ENCODE measurements around the gene MANF. TPM values are rescaled to one million over a fixed set of nuclear protein-coding genes. Genes with fewer than 3 reads are reported as not detected.

Gene MANF
- total and polyA plus RNA-seq, 2 experiments from 2014 or later = 48.7 to 92.7 TPM

GRCh38 chr3:51384055-51384725, 901 bp upstream of the MANF start:
- H3K4me1 ChIP-seq (ENCODE audit: insufficient read depth) = peaks cover 30% of the 10 kb centered on the region
- peaks cover 37% of the 10 kb centered on the region for H3K36me3 Mint-ChIP-seq (ENCODE audit: low read depth)
- H4K20me1 ChIP-seq (replicated peaks; ENCODE audit: insufficient read depth) = peaks cover 24% of the 10 kb centered on the region
- H3K36me3 ChIP-seq (ENCODE audit: insufficient read depth) = peaks cover 18% of the 10 kb centered on the region
- 0 out of 2 replicates have a peak, but pooled peaks have one; percentile 14 for TF ChIP-seq ZNF114 (CRISPR knock-in tag; IDR thresholded peaks at IDR 0.05)
- no peak for TF ChIP-seq NANOG (IDR thresholded peaks at IDR 0.05; ENCODE audit: borderline replicate concordance)
- H2AFZ ChIP-seq = peak overlapping the region; percentile 80; the same call in 1 of the 2 replicates
- peak overlapping the region; percentile 96 for H3K27ac ChIP-seq (ENCODE audit: low read depth)
- H3K9me2 ChIP-seq (ENCODE audit: insufficient read depth) = no peaks in the 10 kb centered on the region
- peaks cover 34% of the 10 kb centered on the region for H3F3A ChIP-seq (replicated peaks; ENCODE audit: low read depth)
- peak overlapping the region; percentile 99 for H3K27ac Mint-ChIP-seq
- H3K9me3 Mint-ChIP-seq = no peaks in the 10 kb centered on the region
- H3K4me3 ChIP-seq = peak overlapping the region; percentile 83
- H3K4me1 Mint-ChIP-seq = peaks cover 39% of the 10 kb centered on the region
- H3K27me3 Mint-ChIP-seq (ENCODE audit: insufficient read depth, low read depth, poor library complexity) = peaks cover 4% of the 10 kb centered on the region
- H3K27me3 ChIP-seq (ENCODE audit: insufficient read depth) = no peaks in the 10 kb centered on the region
- H3K4me3 Mint-ChIP-seq = peak overlapping the region; percentile 99
- H3K79me2 ChIP-seq (replicated peaks; ENCODE audit: insufficient read depth) = peaks cover 39% of the 10 kb centered on the region
- peak; percentile 28 for ATAC-seq
- peak overlapping the region; percentile 83 for H3K4me2 ChIP-seq
- DNase-seq (ENCODE audit: low spot score) = peak; percentile 43

GRCh38 chr3:51385621-51386091, 565 bp downstream of the MANF start:
- H3F3A ChIP-seq (replicated peaks; ENCODE audit: low read depth) = peaks cover 46% of the 10 kb centered on the region
- no peaks in the 10 kb centered on the region for H3K27me3 ChIP-seq (ENCODE audit: insufficient read depth)
- H3K36me3 Mint-ChIP-seq (ENCODE audit: low read depth) = peaks cover 51% of the 10 kb centered on the region
- no peaks in the 10 kb centered on the region for H3K9me3 Mint-ChIP-seq
- DNase-seq (ENCODE audit: low spot score) = no peak
- peak overlapping the region; percentile 100 for H3K4me3 ChIP-seq
- peak overlapping the region; percentile 81 for H3K27ac Mint-ChIP-seq
- peaks cover 48% of the 10 kb centered on the region for H3K4me1 Mint-ChIP-seq
- peak overlapping the region; percentile 99 for H3K4me3 Mint-ChIP-seq
- peaks cover 23% of the 10 kb centered on the region for H3K36me3 ChIP-seq (ENCODE audit: insufficient read depth)
- peaks cover 7% of the 10 kb centered on the region for H3K27me3 Mint-ChIP-seq (ENCODE audit: insufficient read depth, low read depth, poor library complexity)
- no peaks in the 10 kb centered on the region for H3K9me2 ChIP-seq (ENCODE audit: insufficient read depth)
- no peak overlapping the region for H2AFZ ChIP-seq
- ATAC-seq = no peak; the same call in 2 of the 3 replicates
- H3K27ac ChIP-seq (ENCODE audit: low read depth) = peak overlapping the region; percentile 39; the same call in 1 of the 2 replicates
- peaks cover 32% of the 10 kb centered on the region for H3K4me1 ChIP-seq (ENCODE audit: insufficient read depth)
- peaks cover 39% of the 10 kb centered on the region for H3K79me2 ChIP-seq (replicated peaks; ENCODE audit: insufficient read depth)
- H3K4me2 ChIP-seq = peak overlapping the region; percentile 99
- H4K20me1 ChIP-seq (replicated peaks; ENCODE audit: insufficient read depth) = peaks cover 32% of the 10 kb centered on the region
- TF ChIP-seq ZNF114 (CRISPR knock-in tag; IDR thresholded peaks at IDR 0.05) (no peak), JUNB (IDR thresholded peaks at IDR 0.05; ENCODE audit: unreplicated experiment) (no peak), CTCF (conservative IDR thresholded peaks at IDR 0.05; ENCODE audit: low read depth in 2 of 2) (no peak), REST (IDR thresholded peaks at IDR 0.05; ENCODE audit: unreplicated experiment) (no peak), EZH2phosphoT487 (IDR thresholded peaks at IDR 0.05; ENCODE audit: unreplicated experiment) (no peak), CREB1 (CRISPR knock-in tag; IDR thresholded peaks at IDR 0.05; ENCODE audit: low read depth) (no peak), ZNF462 (CRISPR knock-in tag; IDR thresholded peaks at IDR 0.05) (no peak)

All from GM23338 (cell line).